GM23248 (cell line): ENCODE measurements around the gene MCRIP2. TPM values are rescaled to one million over a fixed set of nuclear protein-coding genes. Genes with fewer than 3 reads are reported as not detected.

Experiments used
- DNase-seq: peaks from one replicate; pipeline ENCODE4 v3.0.0-alpha.2; 2015
- H2AFZ ChIP-seq: fragments of 200-600 bp; sonication (generic); 2 replicates; pipeline ENCODE4 v1.6.1; 2016; ENCODE audit warnings: antibody characterized with exemption
- H3F3A ChIP-seq: fragments of 200-600 bp; sonication (generic); 2 replicates; pipeline ENCODE4 v1.6.1; 2016; ENCODE audit warnings: mild to moderate bottlenecking, antibody characterized with exemption, mixed run types; ENCODE audit not compliant: insufficient read depth
- H3K27ac ChIP-seq: fragments of 200-600 bp; sonication (generic); 2 replicates; pipeline ENCODE4 v1.5.1; 2016; ENCODE audit warnings: mild to moderate bottlenecking
- H3K27me3 ChIP-seq: fragments of 200-600 bp; sonication (generic); replicated peaks from 2 replicates; pipeline ENCODE4 v1.6.1; 2016; ENCODE audit warnings: mild to moderate bottlenecking; ENCODE audit not compliant: insufficient read depth
- H3K36me3 ChIP-seq: fragments of 200-600 bp; sonication (generic); 2 replicates; pipeline ENCODE4 v1.6.1; 2016; ENCODE audit warnings: low read depth, mild to moderate bottlenecking
- H3K4me1 ChIP-seq: fragments of 200-600 bp; sonication (generic); 2 replicates; pipeline ENCODE4 v1.6.1; 2016; ENCODE audit warnings: mild to moderate bottlenecking; ENCODE audit not compliant: insufficient read depth
- H3K4me2 ChIP-seq: fragments of 200-600 bp; sonication (generic); one replicate; pipeline ENCODE4 v1.6.1; 2016; ENCODE audit warnings: mild to moderate bottlenecking; ENCODE audit not compliant: unreplicated experiment
- H3K4me3 ChIP-seq: fragments of 200-600 bp; sonication (generic); 2 replicates; pipeline ENCODE4 v1.5.1; 2016; ENCODE audit warnings: mild to moderate bottlenecking
- H3K79me2 ChIP-seq: fragments of 200-600 bp; sonication (generic); 2 replicates; pipeline ENCODE4 v1.6.1; 2016; ENCODE audit warnings: mild to moderate bottlenecking; ENCODE audit not compliant: insufficient read depth
- H3K9ac ChIP-seq: fragments of 200-600 bp; sonication (generic); 2 replicates; pipeline ENCODE4 v1.6.1; 2016; ENCODE audit warnings: mild to moderate bottlenecking
- H3K9me2 ChIP-seq: fragments of 200-600 bp; sonication (generic); 2 replicates; pipeline ENCODE4 v1.6.1; 2016; ENCODE audit warnings: mixed run types, mild to moderate bottlenecking, moderate library complexity; ENCODE audit not compliant: insufficient read depth
- H3K9me3 ChIP-seq: fragments of 200-600 bp; sonication (generic); one replicate; pipeline ENCODE4 v1.6.1; 2017; ENCODE audit warnings: low read depth
- H4K20me1 ChIP-seq: fragments of 200-600 bp; sonication (generic); 2 replicates; pipeline ENCODE4 v1.6.0; 2016; ENCODE audit not compliant: insufficient read depth
- EZH2 ChIP-seq: fragments of 200-600 bp; sonication (generic); IDR thresholded peaks from 2 replicates; pipeline ENCODE4 v1.6.1; 2018; ENCODE audit warnings: antibody characterized with exemption, mild to moderate bottlenecking; ENCODE audit not compliant: insufficient read depth, poor library complexity, severe bottlenecking
- EZH2phosphoT487 ChIP-seq: fragments of 200-600 bp; sonication (generic); IDR thresholded peaks from 2 replicates; pipeline ENCODE4 v1.6.1; 2018; ENCODE audit warnings: antibody characterized with exemption, moderate library complexity, mild to moderate bottlenecking, low read depth; ENCODE audit not compliant: insufficient read depth
- WGBS, 2 experiments: methylation state at CpG; one replicate each; pipeline ENCODE4 v1.1.6; 2015 to 2017; ENCODE audit warnings: low lambda C conversion rate in 2 of 2, low coverage in 1 of 2; ENCODE audit errors: missing lambda C conversion rate in 2 of 2; 5-methylcytosine and 5-hydroxymethylcytosine counted together
- in situ Hi-C: fragments of 300-500 bp; cut with MboI; formaldehyde crosslinking; loops from 2 replicates; pipeline ENCODE4 v1.15.0; 2020
- polyA plus RNA-seq: library from polyadenylated mRNA; unstranded; fragments of >200 nt; fragmentation: Nextera tagmentation; extraction: Ambion mirVana; gene quantifications from 2 replicates; pipeline ENCODE4 v1.2.1, GENCODE V29; 2016
- total RNA-seq: library from RNA; depleted of rRNA; stranded (reverse); fragments of >200 nt; shearing (Covaris generic); gene quantifications from 2 replicates; pipeline ENCODE4 v1.2.3, GENCODE V29; 2014

Gene MCRIP2
- total and polyA plus RNA-seq, 2 experiments from 2014 or later: 22.6 to 30.4 TPM

GRCh38 chr16:648781-649589 is 7.4 kb downstream of the MCRIP2 start, which contains the start of gene WDR90:
WDR90 (plus strand) TSS chr16:649365; CDS start chr16:649417, 52 bp downstream.
- Histone ChIP-seq H3K9ac (peak within 1 kb of the TSS; percentile 94), H3K27ac (peak within 1 kb of the TSS; percentile 79), H2AFZ (peak within 1 kb of the TSS; percentile 64), H4K20me1 (no peaks in the 10 kb centered on the region), H3K4me1 (no peaks in the 10 kb centered on the region; the same call in 1 of the 2 replicates), H3K9me2 (no peaks in the 10 kb centered on the region), H3K4me3 (peak within 1 kb of the TSS; percentile 86), H3K36me3 (no peaks in the 10 kb centered on the region), H3F3A (no peaks in the 10 kb centered on the region), H3K79me2 (peaks cover 33% of the 10 kb centered on the region), H3K4me2 (peak within 1 kb of the TSS; percentile 97), H3K9me3 (no peaks in the 10 kb centered on the region), H3K27me3 (no peaks in the 10 kb centered on the region)
- peak; percentile 97 for DNase-seq
- in situ Hi-C loops: no loop called here
- WGBS, 2 experiments: 1 to 2% methylated on average over 70 to 82 of the region's 91 CpGs
- no peak for TF ChIP-seq EZH2
- no peak for TF ChIP-seq EZH2phosphoT487

GRCh38 chr16:649631-650030 is 8.0 kb downstream of the MCRIP2 start:
- Histone ChIP-seq H3K9me2 (no peaks in the 10 kb centered on the region), H3K27ac (peak overlapping the region; percentile 79), H4K20me1 (no peaks in the 10 kb centered on the region), H2AFZ (peak overlapping the region; percentile 64), H3K36me3 (no peaks in the 10 kb centered on the region), H3K4me1 (no peaks in the 10 kb centered on the region; the same call in 1 of the 2 replicates), H3K27me3 (no peaks in the 10 kb centered on the region), H3K9me3 (no peaks in the 10 kb centered on the region), H3K4me3 (peak overlapping the region; percentile 86), H3K79me2 (peaks cover 33% of the 10 kb centered on the region), H3K9ac (peak overlapping the region; percentile 94), H3F3A (no peaks in the 10 kb centered on the region), H3K4me2 (peak overlapping the region; percentile 97)
- TF ChIP-seq EZH2: no peak
- no peak for TF ChIP-seq EZH2phosphoT487
- in situ Hi-C loops: no loop called here
- 1 to 2% methylated on average over 16 to 32 of the region's 44 CpGs for WGBS, 2 experiments
- peak; percentile 59 for DNase-seq

- Histone ChIP-seq H3K9me3 (no peaks in the 10 kb centered on the region), H3K27me3 (no peaks in the 10 kb centered on the region), H3K36me3 (no peaks in the 10 kb centered on the region), H3K4me2 (no peak overlapping the region), H3K4me3 (no peak overlapping the region), H3K4me1 (no peaks in the 10 kb centered on the region; the same call in 1 of the 2 replicates), H3K79me2 (peaks cover 31% of the 10 kb centered on the region), H3F3A (no peaks in the 10 kb centered on the region), H3K9ac (no peak overlapping the region), H4K20me1 (no peaks in the 10 kb centered on the region), H3K9me2 (no peaks in the 10 kb centered on the region), H3K27ac (no peak overlapping the region), H2AFZ (no peak overlapping the region)
- TF ChIP-seq EZH2phosphoT487: no peak
- no peak for TF ChIP-seq EZH2
- 93% methylated on average over 21 to 22 of the region's 22 CpGs for WGBS, 2 experiments
- no peak for DNase-seq
- in situ Hi-C loops: no loop called here
These were observed 10.2 kb downstream of the MCRIP2 start for GRCh38 chr16:651844-652243.

GRCh38 chr16:652454-653305 is 11.1 kb downstream of the MCRIP2 start:
- Histone ChIP-seq H3K79me2 (peaks cover 22% of the 10 kb centered on the region), H3K27me3 (no peaks in the 10 kb centered on the region), H3K4me3 (no peak overlapping the region), H3K27ac (no peak overlapping the region), H3K4me1 (no peaks in the 10 kb centered on the region; the same call in 1 of the 2 replicates), H3K4me2 (no peak overlapping the region), H4K20me1 (no peaks in the 10 kb centered on the region), H3K9me2 (no peaks in the 10 kb centered on the region), H3F3A (no peaks in the 10 kb centered on the region), H3K36me3 (no peaks in the 10 kb centered on the region), H3K9me3 (no peaks in the 10 kb centered on the region), H3K9ac (no peak overlapping the region), H2AFZ (no peak overlapping the region)
- in situ Hi-C loops: no loop called here
- peak; percentile 24 for DNase-seq
- WGBS, 2 experiments: 75 to 79% methylated on average over 17 to 28 of the region's 28 CpGs
- TF ChIP-seq EZH2 (no peak), EZH2phosphoT487 (no peak)
